Trophoblast cell (in vitro differentiated cells and primary cell): ENCODE data around the gene FBXO11.
"Not testable (repeated sequence)": the region's sequence is repeated elsewhere in the genome, so short reads cannot be mapped to it uniquely, and the experiment has no call there.

Source experiments
- DNase-seq, 2 donors: peaks; one replicate each; pipeline ENCODE4 v3.0.0-alpha.2; 2016
- H2AFZ ChIP-seq: 2 replicates; pipeline ENCODE4 v1.6.1; 2013; ENCODE audit warnings: low read length, moderate library complexity, mild to moderate bottlenecking; ENCODE audit not compliant: insufficient read depth, poor library complexity
- H2AK5ac ChIP-seq: 2 replicates; pipeline ENCODE4 v1.6.1; 2013; ENCODE audit warnings: mild to moderate bottlenecking, low read length
- H2BK120ac ChIP-seq: 2 replicates; pipeline ENCODE4 v1.6.1; 2013; ENCODE audit warnings: low read length, mild to moderate bottlenecking, moderate library complexity; ENCODE audit not compliant: insufficient read depth, poor library complexity
- H2BK12ac ChIP-seq: 2 replicates; pipeline ENCODE4 v1.6.1; 2013; ENCODE audit warnings: mild to moderate bottlenecking, low read length, moderate library complexity
- H2BK5ac ChIP-seq: 2 replicates; pipeline ENCODE4 v1.6.1; 2013; ENCODE audit warnings: low read length, low read depth, moderate library complexity, mild to moderate bottlenecking; ENCODE audit not compliant: poor library complexity
- H3K14ac ChIP-seq: 2 replicates; pipeline ENCODE4 v1.6.1; 2013; ENCODE audit warnings: mild to moderate bottlenecking, low read length
- H3K18ac ChIP-seq: 2 replicates; pipeline ENCODE4 v1.6.1; 2013; ENCODE audit warnings: mild to moderate bottlenecking, low read length
- H3K23ac ChIP-seq: 2 replicates; pipeline ENCODE4 v1.6.1; 2013; ENCODE audit warnings: low read length
- H3K27ac ChIP-seq: 2 replicates; pipeline ENCODE4 v1.5.1; 2013; ENCODE audit warnings: low read depth, mild to moderate bottlenecking, inconsistent platforms, low read length, moderate library complexity
- H3K27me3 ChIP-seq: 2 replicates; pipeline ENCODE4 v1.6.1; 2013; ENCODE audit warnings: inconsistent platforms, mild to moderate bottlenecking, low read length, moderate library complexity; ENCODE audit not compliant: insufficient read depth
- H3K36me3 ChIP-seq, 2 experiments: 1 replicate in 1 of 2; 2 replicates in 1 of 2; pipeline ENCODE4 v1.6.1; 2013; ENCODE audit warnings: low read length in 2 of 2, mild to moderate bottlenecking in 2 of 2, moderate library complexity in 1 of 2; ENCODE audit not compliant: insufficient read depth in 2 of 2, control insufficient read depth in 1 of 2
- H3K4ac ChIP-seq: 2 replicates; pipeline ENCODE4 v1.6.1; 2013; ENCODE audit warnings: low read depth, mild to moderate bottlenecking, low read length, moderate library complexity
- H3K4me1 ChIP-seq, 2 experiments: 1 replicate in 1 of 2; 2 replicates in 1 of 2; pipeline ENCODE4 v1.6.1; 2013; ENCODE audit warnings: low read length in 2 of 2, mild to moderate bottlenecking in 2 of 2, moderate library complexity in 1 of 2; ENCODE audit not compliant: insufficient read depth in 2 of 2, control insufficient read depth in 1 of 2
- H3K4me2 ChIP-seq: 2 replicates; pipeline ENCODE4 v1.6.1; 2013; ENCODE audit warnings: inconsistent platforms, mild to moderate bottlenecking, low read length, moderate library complexity
- H3K4me3 ChIP-seq: 2 replicates; pipeline ENCODE4 v1.5.1; 2013; ENCODE audit warnings: mild to moderate bottlenecking, low read depth, low read length, inconsistent platforms
- H3K79me1 ChIP-seq: one replicate; pipeline ENCODE4 v1.6.1; 2013; ENCODE audit warnings: low read length
- H3K79me2 ChIP-seq: 2 replicates; pipeline ENCODE4 v1.6.1; 2013; ENCODE audit warnings: low read length, mild to moderate bottlenecking; ENCODE audit not compliant: control insufficient read depth, insufficient read depth, poor library complexity
- H3K9ac ChIP-seq: 2 replicates; pipeline ENCODE4 v1.6.1; 2013; ENCODE audit warnings: mild to moderate bottlenecking, low read length
- H3K9me3 ChIP-seq: 2 replicates; pipeline ENCODE4 v1.6.1; 2013; ENCODE audit warnings: low read depth, mild to moderate bottlenecking, control low read depth, inconsistent platforms, low read length; ENCODE audit not compliant: insufficient read depth
- H4K12ac ChIP-seq: 2 replicates; pipeline ENCODE4 v1.6.1; 2013; ENCODE audit warnings: low read depth, mild to moderate bottlenecking, low read length, moderate library complexity
- H4K8ac ChIP-seq: 2 replicates; pipeline ENCODE4 v1.6.1; 2013; ENCODE audit warnings: low read depth, mild to moderate bottlenecking, low read length, moderate library complexity
- H4K91ac ChIP-seq: one replicate; pipeline ENCODE4 v1.6.1; 2013; ENCODE audit warnings: low read depth, mild to moderate bottlenecking, low read length, moderate library complexity
- WGBS: extraction: QIAGEN DNeasy Blood & Tissue Kit; methylation state at CpG from one replicate; pipeline ENCODE4 v1.1.7; 2013; ENCODE audit warnings: missing lambda C conversion rate; ENCODE audit not compliant: insufficient read length, insufficient coverage; ENCODE audit errors: extremely low coverage; 5-methylcytosine and 5-hydroxymethylcytosine counted together

Gene FBXO11

DNA sequence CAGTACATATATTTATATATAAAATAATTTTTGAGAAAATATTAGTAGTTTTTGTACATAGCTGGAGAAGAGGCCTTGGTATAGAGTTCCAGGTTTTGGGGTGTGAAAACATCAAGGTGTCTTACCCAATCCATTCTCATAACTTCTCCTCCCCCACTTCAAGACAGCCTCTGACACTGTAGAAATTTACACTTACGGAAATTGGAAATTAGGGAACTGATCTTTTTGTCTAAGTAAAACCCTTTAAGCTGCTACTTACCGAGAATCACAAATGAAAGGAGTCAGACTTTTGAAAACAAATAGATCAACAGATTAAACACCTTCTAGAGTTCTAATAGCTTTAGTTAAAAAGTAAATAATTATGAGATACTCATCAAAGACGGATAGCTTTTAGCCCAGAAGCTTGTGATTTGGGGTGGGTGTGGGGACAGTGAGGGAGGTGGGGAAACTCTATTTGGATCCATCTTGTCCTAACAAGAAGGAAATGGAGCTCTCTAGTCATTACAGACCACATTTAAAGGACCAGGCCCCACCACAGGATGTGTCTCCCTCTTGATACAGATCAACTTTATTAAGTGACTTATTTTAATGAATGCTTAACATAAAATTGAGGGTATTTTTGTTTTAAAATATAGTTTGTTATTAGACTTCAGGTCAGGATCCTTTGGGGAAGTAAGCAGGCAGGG is 11.1 kb upstream of the FBXO11 start:
- H3K23ac ChIP-seq = no peak overlapping the region
- H2BK120ac ChIP-seq = no peak overlapping the region
- no peaks in the 10 kb centered on the region for H3K79me2 ChIP-seq
- H3K27me3 ChIP-seq = no peaks in the 10 kb centered on the region
- no peak overlapping the region for H4K8ac ChIP-seq
- no peaks in the 10 kb centered on the region for H3K36me3 ChIP-seq
- H2BK12ac ChIP-seq = no peak overlapping the region
- H2AK5ac ChIP-seq = no peak overlapping the region
- H3K4me3 ChIP-seq = no peak overlapping the region
- WGBS = no CpG with 5 or more reads among the region's 3 CpGs
- DNase-seq = no peak
- no peaks in the 10 kb centered on the region for H3K4me1 ChIP-seq
- no peak overlapping the region for H3K18ac ChIP-seq
- H3K9me3 ChIP-seq = no peaks in the 10 kb centered on the region
- no peak overlapping the region for H3K4me2 ChIP-seq
- H2AFZ ChIP-seq = no peak overlapping the region
- H4K12ac ChIP-seq = no peak overlapping the region
- no peak overlapping the region for H3K14ac ChIP-seq
- no peak overlapping the region for H3K9ac ChIP-seq
- H3K27ac ChIP-seq = no peak overlapping the region
- no peaks in the 10 kb centered on the region for H3K79me1 ChIP-seq
- no peak overlapping the region for H3K4ac ChIP-seq
- no peak overlapping the region for H4K91ac ChIP-seq
- no peak overlapping the region for H2BK5ac ChIP-seq

DNA sequence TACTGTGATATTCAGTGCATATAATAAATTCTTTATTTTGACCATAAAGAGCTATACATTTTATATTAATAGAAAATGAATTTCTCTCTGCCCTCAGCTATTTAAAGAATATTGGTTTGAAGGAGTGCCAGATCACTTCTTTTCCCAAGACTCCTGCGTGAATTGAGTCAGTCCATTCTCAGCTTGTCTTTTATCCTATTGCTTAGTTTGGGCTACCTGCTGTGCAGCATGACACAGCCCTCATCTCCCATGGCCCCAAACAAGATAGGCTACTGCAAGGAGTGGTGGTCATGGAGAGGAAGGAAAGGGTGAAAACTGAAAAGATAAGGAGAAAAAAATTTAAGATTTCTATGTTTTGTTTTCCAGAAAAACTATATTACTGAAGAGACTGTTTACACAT is 10.1 kb upstream of the FBXO11 start:
- no CpG with 5 or more reads among the region's 1 CpG for WGBS
- Histone ChIP-seq H3K23ac (no peak overlapping the region), H3K18ac (no peak overlapping the region), H4K12ac (no peak overlapping the region), H3K4me2 (no peak overlapping the region), H3K9me3 (no peaks in the 10 kb centered on the region), H2BK5ac (no peak overlapping the region), H4K91ac (no peak overlapping the region), H3K9ac (no peak overlapping the region), H3K4me1 (no peaks in the 10 kb centered on the region), H3K79me2 (no peaks in the 10 kb centered on the region), H4K8ac (no peak overlapping the region), H3K14ac (no peak overlapping the region), H2BK120ac (no peak overlapping the region), H3K36me3 (no peaks in the 10 kb centered on the region), H2AK5ac (no peak overlapping the region), H2BK12ac (no peak overlapping the region), H3K27me3 (no peaks in the 10 kb centered on the region), H3K4me3 (no peak overlapping the region), H3K27ac (no peak overlapping the region), H3K79me1 (no peaks in the 10 kb centered on the region), H3K4ac (no peak overlapping the region), H2AFZ (no peak overlapping the region)
- DNase-seq = no peak

DNA sequence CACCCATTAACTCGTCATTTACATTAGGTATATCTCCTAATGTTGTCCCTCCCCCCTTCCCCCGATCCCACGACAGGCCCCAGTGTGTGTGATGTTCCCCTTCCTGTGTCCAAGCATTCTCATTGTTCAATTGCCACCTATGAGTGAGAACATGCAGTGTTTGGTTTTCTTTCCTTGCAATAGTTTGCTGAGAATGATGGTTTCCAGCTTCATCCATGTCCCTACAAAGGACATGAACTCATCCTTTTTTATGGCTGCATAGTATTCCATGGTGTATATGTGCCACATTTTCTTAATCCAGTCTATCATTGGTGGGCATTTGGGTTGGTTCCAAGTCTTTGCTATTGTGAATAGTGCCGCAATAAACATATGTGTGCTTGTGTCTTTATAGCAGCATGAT is 4.4 kb upstream of the FBXO11 start:
- H3K36me3 ChIP-seq, DNase-seq, H2AFZ ChIP-seq, H3K9me3 ChIP-seq, H4K91ac ChIP-seq, H2BK5ac ChIP-seq, H3K14ac ChIP-seq, H2BK12ac ChIP-seq, H3K79me2 ChIP-seq, H4K8ac ChIP-seq, H3K79me1 ChIP-seq, H2BK120ac ChIP-seq, H3K18ac ChIP-seq, H3K4ac ChIP-seq, H3K4me3 ChIP-seq, H3K27ac ChIP-seq, H3K23ac ChIP-seq, H3K4me2 ChIP-seq, H3K9ac ChIP-seq, H4K12ac ChIP-seq, H2AK5ac ChIP-seq, H3K27me3 ChIP-seq, H3K4me1 ChIP-seq: not testable (repeated sequence)
- no CpG with 5 or more reads among the region's 4 CpGs for WGBS

DNA sequence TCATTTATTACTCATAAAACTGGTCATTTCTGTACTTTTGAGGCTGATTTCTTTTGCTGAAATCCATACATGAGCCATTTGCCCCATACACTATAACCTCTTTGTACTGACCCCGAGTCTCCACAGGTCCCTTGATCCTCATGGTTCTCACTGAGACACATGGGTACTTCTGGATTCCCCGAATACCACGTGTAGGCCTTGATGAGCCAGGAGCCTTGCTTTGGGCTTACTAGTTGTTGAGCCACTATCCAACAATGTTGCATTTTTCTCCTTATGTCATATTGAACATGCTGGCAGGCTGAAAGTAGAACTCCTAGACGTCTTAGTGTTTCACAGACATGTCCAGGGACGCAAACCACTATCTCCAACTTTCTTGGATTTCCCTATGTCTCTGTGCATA is 2.4 kb upstream of the FBXO11 start:
- Histone ChIP-seq H3K27me3 (no peaks in the 10 kb centered on the region), H2BK120ac (no peak overlapping the region), H3K14ac (no peak overlapping the region), H3K4me1 (no peaks in the 10 kb centered on the region), H3K23ac (no peak overlapping the region), H3K4ac (no peak overlapping the region), H4K91ac (no peak overlapping the region), H4K8ac (no peak overlapping the region), H2BK12ac (no peak overlapping the region), H3K4me3 (no peak overlapping the region), H2AFZ (no peak overlapping the region), H3K9me3 (no peaks in the 10 kb centered on the region), H3K36me3 (no peaks in the 10 kb centered on the region), H3K79me2 (peaks cover 17% of the 10 kb centered on the region), H3K4me2 (no peak overlapping the region), H3K27ac (no peak overlapping the region), H4K12ac (no peak overlapping the region), H3K9ac (no peak overlapping the region), H3K79me1 (peaks cover 22% of the 10 kb centered on the region), H3K18ac (no peak overlapping the region), H2AK5ac (no peak overlapping the region), H2BK5ac (no peak overlapping the region)
- no CpG with 5 or more reads among the region's 5 CpGs for WGBS
- peak; percentile 74 to 89 for DNase-seq
